Ishikawa (cell line): Measurements from ENCODE around the gene LRRC28.

Source experiments
- RAD21 ChIP-seq: IDR thresholded peaks from 2 replicates; pipeline ENCODE4 v1.6.1; 2012; ENCODE audit warnings: low read depth
- TF ChIP-seq, protein P1 (sequence below): IDR thresholded peaks from 2 replicates; pipeline ENCODE4 v1.6.1; 2012; ENCODE audit warnings: low read depth, mild to moderate bottlenecking

DNA sequence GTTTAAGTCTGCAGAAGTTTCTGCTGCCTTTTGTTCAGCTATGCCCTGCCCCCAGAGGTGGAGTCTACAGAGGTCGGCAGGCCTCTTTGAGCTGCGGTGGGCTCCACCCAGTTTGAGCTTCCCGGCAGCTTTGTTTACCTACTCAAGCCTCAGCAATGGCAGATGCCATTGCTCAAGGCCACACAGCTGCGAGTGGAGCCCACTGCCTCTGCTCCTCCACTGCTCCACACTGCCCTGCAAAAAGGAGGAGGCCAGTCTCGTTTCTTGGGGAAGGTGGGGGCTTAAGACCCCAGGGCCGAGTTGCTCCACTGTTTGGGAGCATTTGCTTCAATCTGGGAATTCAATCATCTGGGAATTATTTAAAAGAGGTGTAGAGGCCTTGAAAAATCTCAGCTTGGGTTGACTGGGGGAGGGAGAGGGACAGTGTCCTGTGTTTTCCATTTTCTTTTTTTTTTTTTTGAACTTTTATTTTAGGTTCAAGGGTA, 169.9 kb downstream of the LRRC28 start:
- TF ChIP-seq, protein P1, sequence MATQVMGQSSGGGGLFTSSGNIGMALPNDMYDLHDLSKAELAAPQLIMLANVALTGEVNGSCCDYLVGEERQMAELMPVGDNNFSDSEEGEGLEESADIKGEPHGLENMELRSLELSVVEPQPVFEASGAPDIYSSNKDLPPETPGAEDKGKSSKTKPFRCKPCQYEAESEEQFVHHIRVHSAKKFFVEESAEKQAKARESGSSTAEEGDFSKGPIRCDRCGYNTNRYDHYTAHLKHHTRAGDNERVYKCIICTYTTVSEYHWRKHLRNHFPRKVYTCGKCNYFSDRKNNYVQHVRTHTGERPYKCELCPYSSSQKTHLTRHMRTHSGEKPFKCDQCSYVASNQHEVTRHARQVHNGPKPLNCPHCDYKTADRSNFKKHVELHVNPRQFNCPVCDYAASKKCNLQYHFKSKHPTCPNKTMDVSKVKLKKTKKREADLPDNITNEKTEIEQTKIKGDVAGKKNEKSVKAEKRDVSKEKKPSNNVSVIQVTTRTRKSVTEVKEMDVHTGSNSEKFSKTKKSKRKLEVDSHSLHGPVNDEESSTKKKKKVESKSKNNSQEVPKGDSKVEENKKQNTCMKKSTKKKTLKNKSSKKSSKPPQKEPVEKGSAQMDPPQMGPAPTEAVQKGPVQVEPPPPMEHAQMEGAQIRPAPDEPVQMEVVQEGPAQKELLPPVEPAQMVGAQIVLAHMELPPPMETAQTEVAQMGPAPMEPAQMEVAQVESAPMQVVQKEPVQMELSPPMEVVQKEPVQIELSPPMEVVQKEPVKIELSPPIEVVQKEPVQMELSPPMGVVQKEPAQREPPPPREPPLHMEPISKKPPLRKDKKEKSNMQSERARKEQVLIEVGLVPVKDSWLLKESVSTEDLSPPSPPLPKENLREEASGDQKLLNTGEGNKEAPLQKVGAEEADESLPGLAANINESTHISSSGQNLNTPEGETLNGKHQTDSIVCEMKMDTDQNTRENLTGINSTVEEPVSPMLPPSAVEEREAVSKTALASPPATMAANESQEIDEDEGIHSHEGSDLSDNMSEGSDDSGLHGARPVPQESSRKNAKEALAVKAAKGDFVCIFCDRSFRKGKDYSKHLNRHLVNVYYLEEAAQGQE, result no peak
- TF ChIP-seq RAD21, result no peak
